Fibroblast of skin of left quadriceps (primary cell): ENCODE results near the gene MTX1.

ENCODE experiments used
- DNase-seq, 2 experiments: peaks; one replicate each; pipeline ENCODE4 v3.0.0-alpha.2; 2013; ENCODE audit warnings: low read depth in 2 of 2

Gene MTX1

GRCh38 chr1:155174324-155175280 lies 33.9 kb upstream of the MTX1 start:
- DNase-seq: peak in 1 of 2 experiments; percentile 12

- no peak for DNase-seq
These were observed 33.1 kb upstream of the MTX1 start for GRCh38 chr1:155175281-155175926.

- DNase-seq: no peak
These were observed 32.5 kb upstream of the MTX1 start for GRCh38 chr1:155175927-155176371.

- peak in 1 of 2 experiments; percentile 34 for DNase-seq
These were observed 31.9 kb upstream of the MTX1 start for GRCh38 chr1:155176544-155177071.

GRCh38 chr1:155177192-155177917 lies 31.1 kb upstream of the MTX1 start:
- no peak for DNase-seq

GRCh38 chr1:155177918-155178281 lies 30.6 kb upstream of the MTX1 start:
- DNase-seq: no peak

- DNase-seq: no peak
These were observed 29.9 kb upstream of the MTX1 start for GRCh38 chr1:155178441-155179111.

- DNase-seq: no peak
These were observed 29.1 kb upstream of the MTX1 start for GRCh38 chr1:155179112-155180031.

- no peak for DNase-seq
These were observed 27.0 kb upstream of the MTX1 start for GRCh38 chr1:155181371-155182051.

- DNase-seq: no peak
These were observed 26.4 kb upstream of the MTX1 start for GRCh38 chr1:155182052-155182550.

- no peak for DNase-seq
These were observed 24.7 kb upstream of the MTX1 start for GRCh38 chr1:155183775-155184221.

GRCh38 chr1:155184351-155184811 lies 24.1 kb upstream of the MTX1 start:
- no peak for DNase-seq

GRCh38 chr1:155184835-155185782 lies 23.4 kb upstream of the MTX1 start:
- no peak for DNase-seq

GRCh38 chr1:155185783-155186066 lies 22.8 kb upstream of the MTX1 start:
- DNase-seq: no peak

GRCh38 chr1:155186067-155186793 lies 22.3 kb upstream of the MTX1 start:
- no peak for DNase-seq

GRCh38 chr1:155186794-155187455 lies 21.6 kb upstream of the MTX1 start:
- no peak for DNase-seq

- no peak for DNase-seq
These were observed 21.0 kb upstream of the MTX1 start for GRCh38 chr1:155187456-155187891.
